ENCODE measurements around the gene ANKRD44. TPM values are rescaled to one million over a fixed set of nuclear protein-coding genes. Genes with fewer than 3 reads are reported as not detected.

The ANKRD44 gene
- total RNA-seq, 1 donor from 2014 or later = 3.4 TPM

GRCh38 chr2:197297772-197298318 lies 12.7 kb downstream of the ANKRD44 start:
- H4K20me1 ChIP-seq (ENCODE audit: low read depth) = no peaks in the 10 kb centered on the region
- no peak overlapping the region for H3K4me3 ChIP-seq
- no peaks in the 10 kb centered on the region for H3K36me3 Mint-ChIP-seq
- TF ChIP-seq, protein P1, sequence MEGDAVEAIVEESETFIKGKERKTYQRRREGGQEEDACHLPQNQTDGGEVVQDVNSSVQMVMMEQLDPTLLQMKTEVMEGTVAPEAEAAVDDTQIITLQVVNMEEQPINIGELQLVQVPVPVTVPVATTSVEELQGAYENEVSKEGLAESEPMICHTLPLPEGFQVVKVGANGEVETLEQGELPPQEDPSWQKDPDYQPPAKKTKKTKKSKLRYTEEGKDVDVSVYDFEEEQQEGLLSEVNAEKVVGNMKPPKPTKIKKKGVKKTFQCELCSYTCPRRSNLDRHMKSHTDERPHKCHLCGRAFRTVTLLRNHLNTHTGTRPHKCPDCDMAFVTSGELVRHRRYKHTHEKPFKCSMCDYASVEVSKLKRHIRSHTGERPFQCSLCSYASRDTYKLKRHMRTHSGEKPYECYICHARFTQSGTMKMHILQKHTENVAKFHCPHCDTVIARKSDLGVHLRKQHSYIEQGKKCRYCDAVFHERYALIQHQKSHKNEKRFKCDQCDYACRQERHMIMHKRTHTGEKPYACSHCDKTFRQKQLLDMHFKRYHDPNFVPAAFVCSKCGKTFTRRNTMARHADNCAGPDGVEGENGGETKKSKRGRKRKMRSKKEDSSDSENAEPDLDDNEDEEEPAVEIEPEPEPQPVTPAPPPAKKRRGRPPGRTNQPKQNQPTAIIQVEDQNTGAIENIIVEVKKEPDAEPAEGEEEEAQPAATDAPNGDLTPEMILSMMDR (IDR thresholded peaks at IDR 0.05) = no peak
- TF ChIP-seq EZH2 (IDR thresholded peaks at IDR 0.05) = no peak
- no peak for TF ChIP-seq EZH2phosphoT487 (IDR thresholded peaks at IDR 0.05)
- H3K4me1 Mint-ChIP-seq = no peaks in the 10 kb centered on the region
- no peaks in the 10 kb centered on the region for H3K4me1 ChIP-seq
- no peaks in the 10 kb centered on the region for H3K9me3 ChIP-seq (ENCODE audit: low read depth)
- no peak overlapping the region for H2AFZ ChIP-seq (replicated peaks)
- no peaks in the 10 kb centered on the region for H3F3A ChIP-seq (ENCODE audit: low read depth)
- H3K27ac ChIP-seq = no peak overlapping the region
- no peaks in the 10 kb centered on the region for H3K9me3 Mint-ChIP-seq
- no peaks in the 10 kb centered on the region for H3K79me2 ChIP-seq (ENCODE audit: low read depth)
- DNase-seq (ENCODE audit: low spot score) = no peak
- peaks cover 2% of the 10 kb centered on the region for H3K27me3 Mint-ChIP-seq (ENCODE audit: insufficient read depth, low read depth)
- H3K9ac ChIP-seq = no peak overlapping the region
- no peak overlapping the region for H3K4me3 Mint-ChIP-seq
- no peak overlapping the region for H3K27ac Mint-ChIP-seq
- H3K36me3 ChIP-seq = no peaks in the 10 kb centered on the region
- no peak overlapping the region for H3K4me2 ChIP-seq
- no peaks in the 10 kb centered on the region for H3K27me3 ChIP-seq

GRCh38 chr2:197297266-197297665 lies 13.3 kb downstream of the ANKRD44 start:
- Histone ChIP-seq H3K9me3 (ENCODE audit: low read depth) (no peaks in the 10 kb centered on the region), H3K4me1 (no peaks in the 10 kb centered on the region), H3K27me3 (no peaks in the 10 kb centered on the region), H3K9ac (no peak overlapping the region), H3K4me2 (no peak overlapping the region), H3K36me3 (no peaks in the 10 kb centered on the region), H2AFZ (replicated peaks) (no peak overlapping the region), H3K4me3 (no peak overlapping the region), H3K27ac (no peak overlapping the region), H3F3A (ENCODE audit: low read depth) (no peaks in the 10 kb centered on the region), H3K79me2 (ENCODE audit: low read depth) (no peaks in the 10 kb centered on the region), H4K20me1 (ENCODE audit: low read depth) (no peaks in the 10 kb centered on the region)
- no peak for DNase-seq (ENCODE audit: low spot score)
- Mint-ChIP-seq H3K27me3 (ENCODE audit: insufficient read depth, low read depth) (peaks cover 2% of the 10 kb centered on the region), H3K9me3 (no peaks in the 10 kb centered on the region), H3K36me3 (no peaks in the 10 kb centered on the region), H3K4me3 (no peak overlapping the region), H3K4me1 (no peaks in the 10 kb centered on the region), H3K27ac (no peak overlapping the region)
- TF ChIP-seq, protein P1 (IDR thresholded peaks at IDR 0.05) = no peak
- TF ChIP-seq EZH2 (IDR thresholded peaks at IDR 0.05) = no peak
- TF ChIP-seq EZH2phosphoT487 (IDR thresholded peaks at IDR 0.05) = no peak

DNA sequence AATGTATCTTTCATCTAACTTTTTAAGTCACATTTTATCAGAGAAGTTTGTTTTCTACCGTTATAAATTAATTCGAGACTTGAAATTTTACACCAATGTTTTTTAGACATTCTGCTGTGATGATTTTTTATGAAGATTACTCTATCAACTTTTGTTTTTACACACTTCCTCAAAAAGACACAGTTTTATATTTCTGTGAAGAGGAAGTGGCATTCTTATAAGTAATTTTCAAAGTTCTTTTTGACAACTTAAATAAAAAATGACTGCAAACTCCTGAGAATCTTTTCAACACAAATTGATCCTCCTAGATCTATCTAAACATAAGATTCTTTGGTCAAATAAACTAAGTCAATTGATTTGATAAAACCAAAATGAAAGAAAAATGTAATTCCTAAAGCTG lies 13.7 kb downstream of the ANKRD44 start:
- no peaks in the 10 kb centered on the region for H3K79me2 ChIP-seq (ENCODE audit: low read depth)
- H2AFZ ChIP-seq (replicated peaks) = no peak overlapping the region
- H3K27me3 ChIP-seq = no peaks in the 10 kb centered on the region
- no peaks in the 10 kb centered on the region for H3F3A ChIP-seq (ENCODE audit: low read depth)
- H3K4me1 ChIP-seq = no peaks in the 10 kb centered on the region
- H3K4me3 Mint-ChIP-seq = no peak overlapping the region
- H3K36me3 ChIP-seq = no peaks in the 10 kb centered on the region
- no peak overlapping the region for H3K27ac ChIP-seq
- TF ChIP-seq, protein P1 (IDR thresholded peaks at IDR 0.05) = no peak
- no peak for TF ChIP-seq EZH2phosphoT487 (IDR thresholded peaks at IDR 0.05)
- TF ChIP-seq EZH2 (IDR thresholded peaks at IDR 0.05) = no peak
- H3K9ac ChIP-seq = no peak overlapping the region
- no peaks in the 10 kb centered on the region for H3K9me3 Mint-ChIP-seq
- no peaks in the 10 kb centered on the region for H3K9me3 ChIP-seq (ENCODE audit: low read depth)
- H3K36me3 Mint-ChIP-seq = no peaks in the 10 kb centered on the region
- H3K27ac Mint-ChIP-seq = no peak overlapping the region
- H3K27me3 Mint-ChIP-seq (ENCODE audit: insufficient read depth, low read depth) = peaks cover 2% of the 10 kb centered on the region
- H3K4me1 Mint-ChIP-seq = no peaks in the 10 kb centered on the region
- H3K4me2 ChIP-seq = no peak overlapping the region
- DNase-seq (ENCODE audit: low spot score) = no peak
- H4K20me1 ChIP-seq (ENCODE audit: low read depth) = no peaks in the 10 kb centered on the region
- no peak overlapping the region for H3K4me3 ChIP-seq
